Kidney epithelial cell (primary cell): ENCODE data around the gene PAEP. TPM values are rescaled to one million over a fixed set of nuclear protein-coding genes. Genes with fewer than 3 reads are reported as not detected.

ENCODE experiments used
- DNase-seq: peaks from one replicate; pipeline ENCODE4 v3.0.0-alpha.2; 2010; ENCODE audit warnings: low read depth
- H3K27me3 ChIP-seq: 2 replicates; pipeline ENCODE4 v1.6.0; 2011; ENCODE audit warnings: low read length; ENCODE audit not compliant: control insufficient read depth, insufficient read depth
- H3K36me3 ChIP-seq: 2 replicates; pipeline ENCODE4 v1.5.1; 2011; ENCODE audit warnings: low read length; ENCODE audit not compliant: control insufficient read depth, insufficient read depth
- H3K4me3 ChIP-seq: 2 replicates; pipeline ENCODE4 v1.5.1; 2011; ENCODE audit warnings: low read depth, mild to moderate bottlenecking, control low read depth, low read length
- total RNA-seq: library from RNA; depleted of rRNA; stranded (reverse); fragments of >200 nt; gene quantifications from 2 replicates; pipeline ENCODE4 v1.2.3, GENCODE V29; 2015
- TF ChIP-seq, protein P1 (sequence below): IDR thresholded peaks from 2 replicates; pipeline ENCODE4 v1.5.1; 2011; ENCODE audit warnings: mild to moderate bottlenecking, moderate library complexity, low read length, control low read depth, inconsistent platforms; ENCODE audit not compliant: insufficient read depth, poor library complexity, severe bottlenecking

The PAEP gene
- total RNA-seq, 1 donor from 2014 or later = not detected

- H3K4me3 ChIP-seq = no peak overlapping the region
- TF ChIP-seq, protein P1, sequence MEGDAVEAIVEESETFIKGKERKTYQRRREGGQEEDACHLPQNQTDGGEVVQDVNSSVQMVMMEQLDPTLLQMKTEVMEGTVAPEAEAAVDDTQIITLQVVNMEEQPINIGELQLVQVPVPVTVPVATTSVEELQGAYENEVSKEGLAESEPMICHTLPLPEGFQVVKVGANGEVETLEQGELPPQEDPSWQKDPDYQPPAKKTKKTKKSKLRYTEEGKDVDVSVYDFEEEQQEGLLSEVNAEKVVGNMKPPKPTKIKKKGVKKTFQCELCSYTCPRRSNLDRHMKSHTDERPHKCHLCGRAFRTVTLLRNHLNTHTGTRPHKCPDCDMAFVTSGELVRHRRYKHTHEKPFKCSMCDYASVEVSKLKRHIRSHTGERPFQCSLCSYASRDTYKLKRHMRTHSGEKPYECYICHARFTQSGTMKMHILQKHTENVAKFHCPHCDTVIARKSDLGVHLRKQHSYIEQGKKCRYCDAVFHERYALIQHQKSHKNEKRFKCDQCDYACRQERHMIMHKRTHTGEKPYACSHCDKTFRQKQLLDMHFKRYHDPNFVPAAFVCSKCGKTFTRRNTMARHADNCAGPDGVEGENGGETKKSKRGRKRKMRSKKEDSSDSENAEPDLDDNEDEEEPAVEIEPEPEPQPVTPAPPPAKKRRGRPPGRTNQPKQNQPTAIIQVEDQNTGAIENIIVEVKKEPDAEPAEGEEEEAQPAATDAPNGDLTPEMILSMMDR = no peak
- no peak for DNase-seq
- H3K27me3 ChIP-seq = peaks cover 7% of the 10 kb centered on the region
- no peaks in the 10 kb centered on the region for H3K36me3 ChIP-seq
Observed at GRCh38 chr9:135608999-135609317, 47.4 kb downstream of the PAEP start.

- peaks cover 4% of the 10 kb centered on the region for H3K27me3 ChIP-seq
Observed at GRCh38 chr9:135609366-135609955, 47.9 kb downstream of the PAEP start.

GRCh38 chr9:135610290-135611141, 49.0 kb downstream of the PAEP start:
- peaks cover 6% of the 10 kb centered on the region for H3K27me3 ChIP-seq
- DNase-seq = no peak
- no peaks in the 10 kb centered on the region for H3K36me3 ChIP-seq
- TF ChIP-seq, protein P1 = no peak
- no peak overlapping the region for H3K4me3 ChIP-seq

More at GRCh38 chr9:135609366-135609955, 47.9 kb downstream of the PAEP start:
- no peak for DNase-seq
- Histone ChIP-seq H3K36me3 (no peaks in the 10 kb centered on the region), H3K4me3 (no peak overlapping the region)
- TF ChIP-seq, protein P1 = no peak

DNA sequence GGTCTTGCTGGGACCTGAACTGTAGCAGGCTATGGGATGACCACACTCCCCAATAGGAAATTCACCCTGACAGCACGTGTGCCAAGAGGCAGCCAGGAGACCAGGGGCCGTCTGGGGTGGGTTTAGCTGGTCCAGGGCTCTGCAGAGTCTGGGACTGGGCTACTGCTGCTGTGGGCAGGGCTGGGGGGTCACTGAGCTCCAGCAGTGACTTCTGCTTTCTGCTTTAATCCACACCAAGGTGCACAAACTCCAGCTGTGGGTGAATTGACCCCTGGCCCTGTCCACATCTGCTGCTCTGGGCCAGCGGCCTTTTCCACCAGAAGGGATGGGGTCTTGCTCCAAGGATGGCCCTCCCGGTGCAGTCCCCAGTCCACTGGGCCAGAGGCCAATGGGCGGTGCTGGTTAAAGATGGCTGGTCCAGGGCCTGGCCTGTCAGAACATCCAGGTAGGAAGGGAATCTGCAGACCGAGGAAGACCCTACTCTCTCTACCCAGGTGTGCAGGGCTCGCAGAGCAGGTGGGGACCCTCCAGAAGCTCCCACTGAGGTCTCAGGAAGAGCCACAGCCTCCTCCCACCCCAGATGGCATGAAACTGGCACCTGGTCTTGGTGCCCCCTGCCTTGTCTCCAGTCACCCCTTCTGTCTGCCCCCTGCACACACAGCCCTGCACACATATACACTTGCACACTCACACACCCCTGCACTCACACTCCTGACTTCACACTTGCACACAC, 49.8 kb downstream of the PAEP start:
- peaks cover 6% of the 10 kb centered on the region for H3K27me3 ChIP-seq
- no peak overlapping the region for H3K4me3 ChIP-seq
- TF ChIP-seq, protein P1 = no peak
- no peaks in the 10 kb centered on the region for H3K36me3 ChIP-seq
- DNase-seq = no peak

- TF ChIP-seq, protein P1 = no peak
- H3K27me3 ChIP-seq = peaks cover 6% of the 10 kb centered on the region
Observed at GRCh38 chr9:135611875-135612209, 50.3 kb downstream of the PAEP start.

More at GRCh38 chr9:135611875-135612209, 50.3 kb downstream of the PAEP start:
- H3K36me3 ChIP-seq = no peaks in the 10 kb centered on the region
- H3K4me3 ChIP-seq = no peak overlapping the region
- no peak for DNase-seq
